Right hindlimb (tissue), 1 donor: ENCODE data around the gene BIN1.

Experiments
- DNase-seq: peaks from one replicate; pipeline ENCODE4 v3.0.0-alpha.2; 2018

Gene BIN1

DNA sequence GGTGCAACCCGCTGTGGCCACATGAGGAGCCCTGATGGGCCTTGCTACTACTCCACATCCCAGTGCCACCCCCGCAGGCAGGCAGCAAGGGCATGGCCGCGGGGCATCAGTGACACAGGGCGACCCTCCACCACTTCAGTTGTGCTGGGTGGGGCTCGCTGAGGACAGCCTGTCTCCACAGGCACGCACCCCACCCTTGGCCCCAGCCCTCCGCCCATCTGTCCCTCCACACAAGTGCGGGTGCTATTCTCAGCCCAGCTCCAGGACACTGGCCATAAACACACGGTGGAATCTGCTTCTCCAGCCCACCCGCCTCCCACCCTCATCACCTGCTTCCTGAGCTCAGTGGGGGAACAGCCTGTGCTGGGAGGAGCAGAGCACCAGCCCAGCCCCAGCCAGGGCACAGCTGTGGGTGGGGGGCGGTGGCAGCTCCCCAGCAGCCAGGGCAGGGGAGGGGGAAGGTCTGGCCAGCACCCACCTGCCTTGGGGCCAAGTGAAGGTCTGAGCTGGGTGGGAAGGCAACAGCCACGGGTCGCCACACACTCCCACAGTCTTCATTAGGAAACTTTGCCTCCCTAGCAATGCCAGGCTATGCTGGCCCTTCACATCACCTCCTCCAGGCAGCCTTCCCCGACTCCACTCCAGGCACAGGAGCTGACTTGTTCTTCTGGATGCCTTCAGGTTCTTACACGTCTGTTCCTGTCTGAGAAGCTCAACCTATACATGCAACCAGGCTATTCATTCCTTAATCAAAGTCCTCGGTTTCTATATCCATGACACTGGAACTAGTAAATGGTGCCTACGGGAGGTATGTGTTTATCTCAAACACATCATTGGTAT lies 16.5 kb downstream of the BIN1 start:
- peak; percentile 74 for DNase-seq

GRCh38 chr2:127089478-127090235 lies 17.3 kb downstream of the BIN1 start:
- no peak for DNase-seq

GRCh38 chr2:127088706-127089105 lies 18.2 kb downstream of the BIN1 start:
- DNase-seq: no peak

DNA sequence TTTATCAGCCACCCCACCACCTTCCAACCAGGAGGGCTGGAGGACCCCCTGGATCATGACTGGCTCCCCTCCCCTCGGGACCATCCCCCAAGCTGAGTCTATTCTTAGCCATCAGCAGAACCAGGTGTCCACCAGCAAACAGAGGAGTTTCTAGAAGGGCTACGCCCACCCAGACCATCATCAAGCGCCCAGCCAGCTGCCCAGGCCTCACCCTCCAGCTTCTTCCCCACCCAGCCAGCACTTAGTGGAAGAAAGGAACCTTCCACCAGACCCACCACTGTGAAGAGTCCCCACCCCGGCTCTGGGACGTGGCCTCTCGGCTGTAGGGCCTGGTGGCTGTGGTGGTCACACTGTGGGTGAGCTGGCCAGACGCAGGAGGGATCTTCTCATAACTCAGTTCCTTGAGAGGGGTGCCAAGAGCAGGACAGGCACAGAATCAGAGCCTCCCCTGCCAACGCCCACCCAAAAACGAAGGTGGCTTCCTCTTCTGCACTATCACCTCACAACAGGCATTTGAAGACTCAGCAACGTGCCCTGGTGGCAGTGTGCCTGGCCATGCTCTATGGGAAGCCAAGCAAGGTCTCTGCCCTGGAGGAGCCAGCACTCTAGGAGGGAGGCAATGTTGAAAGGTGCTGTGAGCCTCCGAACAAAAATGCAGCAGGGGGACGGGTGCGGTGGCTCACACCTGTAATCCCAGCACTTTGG lies 19.0 kb downstream of the BIN1 start:
- peak; percentile 67 for DNase-seq

DNA sequence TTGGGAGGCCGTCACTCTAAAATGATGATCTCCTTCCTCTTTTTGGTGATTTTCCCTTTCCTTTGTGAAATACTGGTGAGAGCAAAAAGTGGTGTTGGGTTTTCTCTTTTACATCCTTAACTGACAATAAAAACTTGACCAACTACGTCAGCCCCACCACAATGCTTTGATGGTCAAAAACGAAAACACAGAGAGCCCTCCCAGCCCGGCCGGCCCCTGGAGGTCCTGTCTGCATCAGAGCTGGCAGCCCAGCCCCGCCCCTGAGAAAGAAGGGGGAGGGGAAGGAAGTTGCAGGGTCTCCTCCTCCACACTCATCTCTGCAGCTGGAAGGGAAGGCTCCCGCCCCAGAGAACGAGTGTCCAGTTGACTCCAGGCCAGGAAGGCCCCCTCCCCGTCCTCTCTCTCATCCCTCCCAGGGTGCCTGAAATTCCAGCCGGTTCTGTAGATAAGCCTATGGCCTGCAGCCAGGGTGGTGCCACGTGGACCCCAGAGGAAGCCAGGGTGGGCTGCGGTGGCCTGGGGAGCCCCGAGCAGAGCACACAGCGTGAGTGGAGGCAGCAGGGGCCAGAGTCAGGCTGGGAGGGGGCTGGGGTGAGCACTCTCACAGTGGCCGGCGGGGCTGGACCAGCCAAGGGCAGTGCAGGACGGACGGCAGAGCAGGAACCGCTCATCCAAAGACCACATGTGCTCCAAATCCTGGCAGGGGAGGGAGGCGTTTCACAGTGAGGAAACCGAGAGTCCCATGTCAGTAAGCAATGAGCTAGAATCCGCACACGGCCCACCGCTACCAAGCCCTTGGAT lies 19.8 kb downstream of the BIN1 start:
- peak; percentile 95 for DNase-seq

DNA sequence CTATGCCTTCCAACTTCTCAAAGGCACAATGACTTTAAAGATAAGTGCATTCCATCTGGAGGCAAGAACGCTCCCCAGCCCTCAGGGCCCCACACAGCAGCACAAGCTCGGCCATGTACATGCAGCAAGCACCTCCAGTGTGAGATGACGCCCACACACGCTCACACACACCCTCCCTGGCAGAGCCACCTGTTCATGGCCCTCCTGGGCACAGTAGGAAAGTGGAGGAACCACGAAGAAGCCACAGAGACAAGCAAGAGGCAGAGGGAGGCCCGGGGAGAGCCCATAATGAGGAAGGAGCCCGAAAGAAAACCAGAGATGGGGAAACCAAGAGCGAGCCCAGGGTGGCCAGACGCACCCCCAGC lies 21.7 kb downstream of the BIN1 start:
- DNase-seq: no peak

DNA sequence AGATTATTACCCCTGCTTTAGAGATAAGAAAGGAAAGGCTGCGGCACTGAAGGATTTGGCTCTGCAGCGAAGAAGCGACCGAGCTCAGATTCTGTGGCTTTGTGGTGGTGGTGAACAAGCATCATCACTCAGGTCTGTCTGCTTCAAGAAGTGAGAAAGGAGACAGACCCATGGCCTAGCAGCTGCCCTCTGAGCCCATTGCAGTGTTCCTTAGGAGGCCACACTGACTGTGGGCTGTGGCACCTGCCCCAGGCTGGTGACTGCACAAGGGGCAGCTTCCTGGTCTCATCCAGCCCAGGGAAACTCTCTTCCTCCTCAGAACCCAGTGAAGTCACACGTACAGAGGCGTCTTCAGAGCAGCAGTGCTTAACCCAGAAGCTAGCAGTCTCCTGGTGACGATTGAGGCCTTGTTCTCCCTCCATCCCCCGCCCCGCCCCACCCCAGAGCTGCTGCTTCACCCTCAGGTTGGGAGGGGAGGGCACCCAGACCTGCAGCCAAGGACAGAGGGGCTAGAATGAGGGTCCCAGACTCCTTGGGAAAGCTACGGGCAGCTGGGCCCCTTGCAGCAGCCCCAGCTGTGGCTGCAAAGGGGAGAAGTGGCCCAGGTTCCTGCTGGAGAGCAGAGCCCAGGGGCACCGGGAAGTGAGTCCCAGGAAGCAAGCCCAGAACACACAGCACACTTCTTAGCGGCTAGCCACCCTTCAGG lies 22.2 kb downstream of the BIN1 start:
- DNase-seq: no peak

- peak; percentile 74 for DNase-seq
Measured at GRCh38 chr2:127083819-127084503, 23.0 kb downstream of the BIN1 start.

- DNase-seq: no peak
Measured at GRCh38 chr2:127082974-127083373, 24.0 kb downstream of the BIN1 start.

DNA sequence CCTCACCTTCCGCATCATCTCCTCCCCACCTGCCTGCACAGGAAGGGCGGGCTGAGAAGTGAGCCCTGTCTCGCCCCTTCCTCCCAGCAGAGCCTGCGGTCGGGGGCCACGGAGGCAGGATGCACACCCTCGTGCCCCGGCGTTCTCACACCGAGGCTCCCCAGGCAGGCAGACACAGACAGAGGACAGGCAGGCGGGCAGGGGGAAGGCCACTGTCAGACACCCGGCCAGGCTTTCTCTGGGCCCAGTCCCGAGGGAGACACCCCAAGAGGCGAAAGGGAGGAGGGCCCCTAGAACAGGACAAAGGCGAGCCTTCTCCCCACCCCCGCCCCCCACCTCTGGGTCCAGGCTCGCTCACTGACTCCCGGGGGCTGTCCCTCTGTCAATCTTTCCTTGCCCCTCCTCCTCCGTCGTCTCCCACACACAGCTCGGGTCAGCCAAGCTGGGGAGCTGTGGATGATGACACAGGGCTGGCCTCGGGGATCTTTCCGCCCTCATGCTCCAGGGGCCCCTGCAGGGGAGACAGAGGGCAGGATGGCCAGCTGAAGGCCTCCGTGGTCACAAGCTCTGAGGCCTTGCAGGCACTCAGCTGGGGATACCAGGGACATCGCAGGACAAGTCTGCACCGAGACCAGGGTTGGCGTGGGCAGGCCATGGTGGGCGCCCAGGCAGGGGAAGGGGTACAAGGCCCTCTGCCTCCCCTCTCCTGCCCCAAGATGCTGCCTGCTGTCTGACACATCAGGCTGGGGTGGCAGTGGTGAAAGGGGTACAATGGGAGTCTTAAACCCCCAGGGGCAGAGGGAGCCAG lies 24.9 kb downstream of the BIN1 start:
- no peak for DNase-seq

DNA sequence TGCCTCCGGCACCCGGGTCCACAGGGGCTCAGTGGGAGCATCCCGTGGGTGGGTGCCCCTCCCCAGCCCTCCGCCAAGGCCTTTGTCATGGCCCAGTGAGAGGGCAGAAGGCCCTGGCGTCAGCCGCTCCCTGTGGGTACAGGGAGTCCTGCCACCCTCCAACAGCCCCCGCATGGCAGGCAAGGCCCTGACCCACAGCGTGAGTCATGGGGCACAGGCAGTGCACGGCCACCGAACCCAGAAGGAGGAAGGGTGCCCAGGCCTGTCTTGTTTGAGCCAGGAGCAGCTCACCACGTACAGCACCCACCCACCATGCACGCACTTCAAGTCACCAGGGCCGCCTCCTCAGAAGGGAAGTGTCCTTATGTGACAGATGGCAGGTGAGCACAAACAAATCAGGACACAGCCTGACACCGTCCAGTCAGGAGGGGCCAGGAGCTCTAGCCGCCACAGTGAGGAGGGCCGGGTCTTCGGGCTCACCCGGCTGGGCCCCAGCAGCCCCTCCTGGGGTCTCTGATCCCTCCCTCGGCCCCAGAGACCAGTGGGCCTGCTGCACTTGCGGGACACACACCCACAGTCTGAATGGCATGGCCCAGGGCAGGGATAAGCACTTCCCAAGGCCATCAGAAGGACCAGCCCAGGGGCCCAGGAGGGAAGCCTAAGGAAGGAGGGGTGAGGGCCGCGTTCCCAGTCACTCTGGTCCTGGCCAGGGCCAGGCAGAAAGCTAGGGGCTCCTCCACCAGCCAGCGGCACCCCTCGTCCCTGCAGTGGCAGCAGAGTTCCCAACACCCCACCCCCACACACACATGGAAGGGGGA lies 25.8 kb downstream of the BIN1 start:
- DNase-seq: no peak

DNA sequence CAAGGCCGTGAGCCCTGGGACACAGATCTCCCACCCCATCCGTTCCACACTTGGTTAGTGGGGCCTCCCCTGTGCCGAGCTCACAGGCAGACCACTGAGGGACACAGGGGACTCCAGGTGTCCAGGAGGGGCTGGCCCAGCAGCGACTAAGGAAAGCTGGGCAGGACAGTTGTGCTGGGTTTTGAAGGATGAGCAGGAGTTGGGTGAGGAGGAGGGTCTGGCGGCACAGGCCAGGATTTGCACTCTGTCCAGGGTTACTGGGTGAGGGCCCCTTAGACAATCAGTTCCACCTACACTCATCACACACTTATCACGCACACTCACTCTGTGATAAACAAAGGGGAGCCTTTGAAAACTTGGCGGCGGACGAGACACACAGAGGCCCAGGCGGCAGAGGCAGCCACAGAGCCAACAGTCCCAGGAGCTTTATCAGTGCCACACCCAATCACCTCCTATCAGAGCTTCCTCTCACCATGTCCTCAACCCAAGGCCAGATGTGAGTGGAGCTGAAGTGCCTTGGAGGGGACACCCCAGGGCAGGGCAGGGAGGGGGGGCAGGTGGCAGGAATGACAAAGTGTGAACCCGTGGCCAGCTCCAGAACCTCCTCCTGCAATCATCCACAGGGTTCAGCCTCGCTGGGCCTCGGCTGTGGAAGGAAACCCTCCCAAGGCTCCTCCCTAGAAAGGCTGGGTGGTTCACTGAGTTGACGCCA lies 26.6 kb downstream of the BIN1 start:
- DNase-seq: no peak

DNA sequence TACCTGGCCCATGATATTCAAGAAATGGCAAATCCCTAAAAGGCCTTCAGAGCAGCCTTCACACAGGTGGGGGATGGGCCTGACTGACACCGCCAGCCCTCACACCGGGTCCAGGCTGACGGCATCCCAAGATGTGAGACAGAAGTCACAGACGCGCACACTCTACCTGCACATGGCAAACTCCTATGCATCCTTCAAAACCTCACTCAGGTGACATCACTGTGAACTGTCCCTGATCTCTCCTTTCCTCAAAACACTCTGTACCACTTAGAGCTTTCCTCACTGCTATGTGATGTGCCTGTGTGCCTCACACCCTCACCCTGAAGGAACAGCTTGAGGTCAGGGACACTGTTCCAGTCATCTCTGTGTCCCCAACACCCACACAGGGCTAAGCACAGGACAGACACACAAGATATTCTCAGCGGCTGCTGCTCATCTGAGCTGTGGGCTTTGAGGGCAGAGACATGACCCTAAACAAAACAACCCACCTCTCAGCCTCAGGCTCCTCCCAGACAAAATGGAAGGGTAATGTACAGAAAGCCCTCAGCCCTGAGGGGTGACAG lies 27.5 kb downstream of the BIN1 start:
- no peak for DNase-seq

DNA sequence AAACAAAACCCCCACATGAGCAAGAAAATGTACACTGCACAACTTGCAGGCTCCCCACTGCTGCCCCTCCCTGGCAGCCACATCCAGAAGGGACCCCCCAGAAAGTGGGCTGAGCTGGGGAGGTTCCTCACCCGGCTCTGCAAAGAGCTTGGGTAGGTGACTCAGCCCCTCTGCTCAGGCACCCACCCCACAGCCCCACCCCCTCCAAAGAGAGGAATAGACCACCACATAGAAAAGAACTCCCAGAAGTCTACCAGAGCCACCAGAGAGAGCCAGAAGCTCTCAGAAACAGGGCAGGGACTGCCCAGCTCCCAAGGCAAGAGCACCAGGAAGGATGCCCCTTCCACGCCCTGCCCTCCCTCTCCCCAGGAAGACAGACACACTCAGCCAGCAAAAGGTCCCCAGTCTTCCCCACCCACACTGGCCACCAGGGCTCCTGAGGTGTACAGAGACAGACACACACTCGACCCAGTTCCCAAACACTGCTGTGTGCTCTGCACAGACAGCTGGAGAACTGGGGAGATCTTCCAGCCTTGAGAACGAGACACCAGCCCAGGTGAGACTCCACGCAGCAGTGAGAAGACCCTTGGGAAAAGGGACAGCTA lies 28.2 kb downstream of the BIN1 start:
- DNase-seq: no peak

DNA sequence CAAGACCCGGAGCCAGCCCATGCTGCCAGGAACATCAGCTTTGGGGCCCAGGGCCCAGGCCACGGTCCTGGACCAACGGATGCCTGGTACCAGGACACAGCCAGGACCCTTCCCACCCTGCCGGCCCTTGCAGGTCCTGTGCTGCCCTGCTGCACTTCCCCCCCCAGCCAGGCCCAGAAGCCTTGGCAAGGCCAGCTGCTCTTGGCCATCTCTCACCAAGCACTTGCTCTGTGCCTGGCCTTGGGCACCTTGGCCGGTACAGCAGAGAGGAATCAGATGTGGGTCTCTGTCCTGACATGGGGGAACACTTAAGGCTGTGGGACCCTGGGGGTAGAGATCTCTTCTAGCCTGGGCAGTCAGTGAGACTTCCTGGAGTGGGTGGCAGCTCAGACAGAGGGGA lies 28.9 kb downstream of the BIN1 start:
- no peak for DNase-seq

DNA sequence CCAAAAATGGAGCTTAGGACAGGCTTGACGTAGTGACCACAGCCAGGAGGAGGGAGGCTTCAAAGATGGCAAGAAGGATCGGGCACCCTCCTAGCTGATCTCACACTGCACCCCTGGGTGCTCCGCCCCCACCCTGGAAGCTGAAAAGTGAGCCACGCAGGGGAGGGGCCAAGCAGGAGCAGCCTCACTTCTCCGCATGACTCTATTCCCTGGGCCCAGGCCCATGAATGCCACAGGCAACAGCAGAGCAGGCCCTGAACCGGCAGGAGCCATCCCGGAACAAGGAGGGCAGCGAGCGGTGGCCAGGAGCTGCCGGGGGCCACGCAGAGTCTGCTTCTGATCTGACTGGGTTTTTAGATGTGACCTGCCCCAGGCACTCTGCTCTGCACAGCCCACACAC lies 30.0 kb downstream of the BIN1 start:
- no peak for DNase-seq

- no peak for DNase-seq
Measured at GRCh38 chr2:127076290-127076689, 30.7 kb downstream of the BIN1 start.

- DNase-seq: no peak
Measured at GRCh38 chr2:127075821-127076220, 31.1 kb downstream of the BIN1 start.
